ENCODE measurements around the gene C3orf20.

DNA sequence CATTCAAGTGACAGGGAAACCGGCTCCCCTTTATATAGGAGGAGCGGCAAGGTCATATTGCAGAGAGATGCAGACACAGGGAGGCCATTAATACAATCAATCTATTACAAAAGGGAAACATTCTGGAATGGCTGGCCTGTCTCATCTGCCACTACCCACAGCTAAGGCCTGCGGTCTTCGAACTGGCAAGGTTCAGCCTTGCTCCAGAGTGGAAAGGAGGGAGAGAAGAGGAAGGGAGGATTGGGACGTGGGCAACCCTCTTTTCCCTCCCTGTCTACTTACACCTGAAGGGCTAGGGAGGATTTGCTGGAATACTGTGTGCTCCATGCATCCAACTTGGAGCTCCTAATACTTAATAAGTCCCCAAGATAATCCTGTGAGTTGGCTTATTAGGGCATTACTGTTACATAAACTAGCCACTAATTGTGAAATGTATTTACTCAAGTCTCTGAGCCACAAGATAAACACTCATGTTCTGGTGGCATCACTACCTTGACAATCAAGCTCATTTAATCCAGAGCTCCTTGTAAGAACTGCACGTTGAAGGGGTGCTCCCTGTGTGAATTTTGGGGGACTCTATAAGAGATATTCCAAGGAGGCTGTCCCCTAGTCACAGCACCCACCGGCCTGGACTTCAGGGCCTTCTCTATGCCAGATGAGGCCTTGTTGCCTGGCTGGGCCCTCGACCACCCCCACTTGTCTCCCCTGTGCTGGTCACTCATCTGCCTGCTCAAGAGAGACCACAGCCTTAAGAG lies 43.1 kb upstream of the C3orf20 start:
- TF ChIP-seq, protein P1, sequence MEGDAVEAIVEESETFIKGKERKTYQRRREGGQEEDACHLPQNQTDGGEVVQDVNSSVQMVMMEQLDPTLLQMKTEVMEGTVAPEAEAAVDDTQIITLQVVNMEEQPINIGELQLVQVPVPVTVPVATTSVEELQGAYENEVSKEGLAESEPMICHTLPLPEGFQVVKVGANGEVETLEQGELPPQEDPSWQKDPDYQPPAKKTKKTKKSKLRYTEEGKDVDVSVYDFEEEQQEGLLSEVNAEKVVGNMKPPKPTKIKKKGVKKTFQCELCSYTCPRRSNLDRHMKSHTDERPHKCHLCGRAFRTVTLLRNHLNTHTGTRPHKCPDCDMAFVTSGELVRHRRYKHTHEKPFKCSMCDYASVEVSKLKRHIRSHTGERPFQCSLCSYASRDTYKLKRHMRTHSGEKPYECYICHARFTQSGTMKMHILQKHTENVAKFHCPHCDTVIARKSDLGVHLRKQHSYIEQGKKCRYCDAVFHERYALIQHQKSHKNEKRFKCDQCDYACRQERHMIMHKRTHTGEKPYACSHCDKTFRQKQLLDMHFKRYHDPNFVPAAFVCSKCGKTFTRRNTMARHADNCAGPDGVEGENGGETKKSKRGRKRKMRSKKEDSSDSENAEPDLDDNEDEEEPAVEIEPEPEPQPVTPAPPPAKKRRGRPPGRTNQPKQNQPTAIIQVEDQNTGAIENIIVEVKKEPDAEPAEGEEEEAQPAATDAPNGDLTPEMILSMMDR (conservative IDR thresholded peaks at IDR 0.05; ENCODE audit: low read depth in 2 of 2) = no peak
- TF ChIP-seq, protein P2, sequence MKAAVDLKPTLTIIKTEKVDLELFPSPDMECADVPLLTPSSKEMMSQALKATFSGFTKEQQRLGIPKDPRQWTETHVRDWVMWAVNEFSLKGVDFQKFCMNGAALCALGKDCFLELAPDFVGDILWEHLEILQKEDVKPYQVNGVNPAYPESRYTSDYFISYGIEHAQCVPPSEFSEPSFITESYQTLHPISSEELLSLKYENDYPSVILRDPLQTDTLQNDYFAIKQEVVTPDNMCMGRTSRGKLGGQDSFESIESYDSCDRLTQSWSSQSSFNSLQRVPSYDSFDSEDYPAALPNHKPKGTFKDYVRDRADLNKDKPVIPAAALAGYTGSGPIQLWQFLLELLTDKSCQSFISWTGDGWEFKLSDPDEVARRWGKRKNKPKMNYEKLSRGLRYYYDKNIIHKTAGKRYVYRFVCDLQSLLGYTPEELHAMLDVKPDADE (IDR thresholded peaks at IDR 0.05) = no peak
- no peak for TF ChIP-seq POLR2AphosphoS5 (IDR thresholded peaks at IDR 0.05; ENCODE audit: low read depth)
- no peak for TF ChIP-seq EZH2phosphoT487 (IDR thresholded peaks at IDR 0.05; ENCODE audit: unreplicated experiment)
- TF ChIP-seq ZNF331 (CRISPR knock-in tag; IDR thresholded peaks at IDR 0.05; ENCODE audit: low read depth) = no peak
- no peak for TF ChIP-seq EZH2 (IDR thresholded peaks at IDR 0.05; ENCODE audit: low read depth, unreplicated experiment)
- TF ChIP-seq, protein P3, sequence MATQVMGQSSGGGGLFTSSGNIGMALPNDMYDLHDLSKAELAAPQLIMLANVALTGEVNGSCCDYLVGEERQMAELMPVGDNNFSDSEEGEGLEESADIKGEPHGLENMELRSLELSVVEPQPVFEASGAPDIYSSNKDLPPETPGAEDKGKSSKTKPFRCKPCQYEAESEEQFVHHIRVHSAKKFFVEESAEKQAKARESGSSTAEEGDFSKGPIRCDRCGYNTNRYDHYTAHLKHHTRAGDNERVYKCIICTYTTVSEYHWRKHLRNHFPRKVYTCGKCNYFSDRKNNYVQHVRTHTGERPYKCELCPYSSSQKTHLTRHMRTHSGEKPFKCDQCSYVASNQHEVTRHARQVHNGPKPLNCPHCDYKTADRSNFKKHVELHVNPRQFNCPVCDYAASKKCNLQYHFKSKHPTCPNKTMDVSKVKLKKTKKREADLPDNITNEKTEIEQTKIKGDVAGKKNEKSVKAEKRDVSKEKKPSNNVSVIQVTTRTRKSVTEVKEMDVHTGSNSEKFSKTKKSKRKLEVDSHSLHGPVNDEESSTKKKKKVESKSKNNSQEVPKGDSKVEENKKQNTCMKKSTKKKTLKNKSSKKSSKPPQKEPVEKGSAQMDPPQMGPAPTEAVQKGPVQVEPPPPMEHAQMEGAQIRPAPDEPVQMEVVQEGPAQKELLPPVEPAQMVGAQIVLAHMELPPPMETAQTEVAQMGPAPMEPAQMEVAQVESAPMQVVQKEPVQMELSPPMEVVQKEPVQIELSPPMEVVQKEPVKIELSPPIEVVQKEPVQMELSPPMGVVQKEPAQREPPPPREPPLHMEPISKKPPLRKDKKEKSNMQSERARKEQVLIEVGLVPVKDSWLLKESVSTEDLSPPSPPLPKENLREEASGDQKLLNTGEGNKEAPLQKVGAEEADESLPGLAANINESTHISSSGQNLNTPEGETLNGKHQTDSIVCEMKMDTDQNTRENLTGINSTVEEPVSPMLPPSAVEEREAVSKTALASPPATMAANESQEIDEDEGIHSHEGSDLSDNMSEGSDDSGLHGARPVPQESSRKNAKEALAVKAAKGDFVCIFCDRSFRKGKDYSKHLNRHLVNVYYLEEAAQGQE (IDR thresholded peaks at IDR 0.05; ENCODE audit: unreplicated experiment) = no peak
